Common myeloid progenitor, CD34-positive (primary cell): ENCODE measurements around the gene F5.

Experiments used
- CTCF ChIA-PET: fragments of 350-600 bp; sonication (Branson Sonifier 250); formaldehyde crosslinking; loops from one replicate; lab custom pipeline; 2021; ENCODE audit warnings: antibody characterized with exemption; lab: Charles Lee
- POLR2A ChIA-PET: fragments of 350-600 bp; sonication (Branson Sonifier 250); formaldehyde crosslinking; loops from one replicate; lab custom pipeline; 2021; ENCODE audit warnings: antibody characterized with exemption; lab: Charles Lee
- DNase-seq, 3 donors: peaks; one replicate each; pipeline versions ENCODE4 v3.0.0 to v3.0.0-alpha.2; 2013
- H3K27ac ChIP-seq, 2 experiments: 1 replicate in 1 of 2; 2 replicates in 1 of 2; pipeline ENCODE4 v1.7.0; 2013; ENCODE audit warnings: inconsistent platforms in 2 of 2, low read length in 2 of 2, mild to moderate bottlenecking in 2 of 2, low read depth in 1 of 2, moderate library complexity in 1 of 2; ENCODE audit not compliant: severe bottlenecking in 2 of 2, insufficient read depth in 1 of 2, poor library complexity in 1 of 2
- H3K27me3 ChIP-seq, 5 experiments: replicated peaks in 2 of 5; 1 replicate in 3 of 5; 2 replicates in 2 of 5; pipeline versions ENCODE4 v1.6.1 to v1.7.0; 2013; ENCODE audit warnings: low read length in 4 of 5, mild to moderate bottlenecking in 2 of 5, moderate library complexity in 2 of 5, inconsistent platforms in 1 of 5; ENCODE audit not compliant: insufficient read depth in 5 of 5, control insufficient read depth in 4 of 5
- H3K36me3 ChIP-seq, 4 experiments: 1 replicate in 2 of 4; 2 replicates in 2 of 4; pipeline versions ENCODE4 v1.6.1 to v1.7.0; 2013; ENCODE audit warnings: low read length in 3 of 4, control low read depth in 1 of 4, mild to moderate bottlenecking in 1 of 4; ENCODE audit not compliant: control insufficient read depth in 4 of 4, insufficient read depth in 4 of 4
- H3K4me1 ChIP-seq, 4 experiments: 1 replicate in 3 of 4; 2 replicates in 1 of 4; pipeline versions ENCODE4 v1.6.1 to v1.7.1; 2013; ENCODE audit warnings: low read length in 3 of 4, mild to moderate bottlenecking in 3 of 4, control low read depth in 1 of 4, inconsistent platforms in 1 of 4, moderate library complexity in 1 of 4; ENCODE audit not compliant: control insufficient read depth in 4 of 4, insufficient read depth in 4 of 4; ENCODE audit errors: control extremely low read depth in 1 of 4
- H3K4me3 ChIP-seq, 7 experiments: 1 replicate in 4 of 7; 2 replicates in 3 of 7; pipeline versions ENCODE4 v1.5.1 to v1.7.0; 2013; ENCODE audit warnings: mild to moderate bottlenecking in 7 of 7, low read length in 6 of 7, moderate library complexity in 6 of 7, inconsistent platforms in 2 of 7, low read depth in 2 of 7, control low read depth in 1 of 7; ENCODE audit not compliant: insufficient read depth in 4 of 7, control insufficient read depth in 1 of 7; ENCODE audit errors: extremely low read depth in 1 of 7
- H3K9me3 ChIP-seq, 5 experiments: 1 replicate in 4 of 5; 2 replicates in 1 of 5; pipeline versions ENCODE4 v1.6.1 to v1.7.1; 2013; ENCODE audit warnings: low read length in 4 of 5, mild to moderate bottlenecking in 2 of 5, inconsistent platforms in 1 of 5, low read depth in 1 of 5, moderate library complexity in 1 of 5; ENCODE audit not compliant: control insufficient read depth in 4 of 5, insufficient read depth in 2 of 5; ENCODE audit errors: control extremely low read depth in 1 of 5
- WGBS: methylation state at CpG from one replicate; pipeline ENCODE4 v1.1.5; 2013; ENCODE audit not compliant: insufficient coverage; 5-methylcytosine and 5-hydroxymethylcytosine counted together

F5 gene

GRCh38 chr1:169484101-169484500, 102.2 kb downstream of the F5 start:
- ChIA-PET POLR2A (no interaction called here), CTCF (interaction anchor here (0.6 to 1.8 kb wide), 3 partner anchors 18 to 55 kb away, joined by 3 to 5 read pairs (median 3); no protein-coding TSS in a partner anchor)
- no peak for DNase-seq
- Histone ChIP-seq H3K27me3 (no peaks in the 10 kb centered on the region), H3K9me3 (no peaks in the 10 kb centered on the region), H3K4me3 (peak overlapping the region in 4 of 7 experiments; percentile 62 to 87 (median 84)), H3K36me3 (no peaks in the 10 kb centered on the region), H3K4me1 (peaks cover 23 to 41% (median 31%) of the 10 kb centered on the region in 4 experiments), H3K27ac (peak overlapping the region in 1 of 2 experiments; percentile 10)
- 100% methylated on average over 2 of the region's 4 CpGs for WGBS

GRCh38 chr1:169483500-169483966, 102.7 kb downstream of the F5 start:
- Histone ChIP-seq H3K27me3 (no peaks in the 10 kb centered on the region), H3K27ac (peak overlapping the region in 1 of 2 experiments; percentile 10), H3K36me3 (no peaks in the 10 kb centered on the region), H3K9me3 (no peaks in the 10 kb centered on the region), H3K4me1 (peaks cover 23 to 41% (median 31%) of the 10 kb centered on the region in 4 experiments), H3K4me3 (peak overlapping the region in 2 of 7 experiments; percentile 62 to 87)
- ChIA-PET POLR2A (no interaction called here), CTCF (interaction anchor here (0.9 to 1.8 kb wide), 6 partner anchors 11 to 65 kb away, joined by 3 to 5 read pairs (median 4); no protein-coding TSS in a partner anchor)
- no peak for DNase-seq
- 81% methylated on average over 3 of the region's 5 CpGs for WGBS

DNA sequence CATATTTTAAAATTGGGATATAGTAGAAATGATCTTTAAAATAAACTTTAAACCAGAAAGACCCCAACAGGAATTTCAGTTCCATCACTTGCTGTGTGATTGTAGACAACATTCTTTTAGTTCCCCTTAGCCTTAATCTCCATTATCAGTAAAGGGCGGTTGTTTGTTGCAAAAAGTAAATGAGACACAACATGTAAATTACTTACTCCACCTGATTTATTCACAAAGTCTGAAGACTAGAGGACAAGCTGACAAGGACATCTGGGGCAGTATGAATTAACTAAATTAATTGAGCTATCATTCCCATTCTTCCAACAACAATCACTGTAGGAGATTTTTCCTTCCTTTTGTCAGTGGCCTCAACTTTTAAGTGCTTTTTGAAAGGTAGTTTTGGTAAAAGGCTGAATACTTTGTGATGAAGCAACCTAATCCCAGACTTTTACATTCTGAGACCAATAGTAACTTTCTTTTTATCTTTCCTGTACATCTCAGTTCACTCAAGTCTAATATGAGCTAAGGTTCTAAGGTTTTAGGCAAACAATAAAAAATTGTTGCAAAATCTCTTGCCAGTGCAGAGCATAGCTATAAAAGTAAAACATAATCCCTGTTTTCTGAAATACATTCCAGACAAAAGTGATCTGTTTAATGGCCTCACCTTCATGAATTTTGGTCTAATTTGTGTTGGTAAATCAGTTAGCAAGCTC, 106.8 kb downstream of the F5 start:
- ChIA-PET CTCF (interaction anchor here (1.2 kb wide), 1 partner anchor 330 kb away, joined by 3 read pairs; no protein-coding TSS in a partner anchor), POLR2A (no interaction called here)
- Histone ChIP-seq H3K36me3 (peaks cover 0 to 13% (median 7%) of the 10 kb centered on the region in 4 experiments), H3K9me3 (no peaks in the 10 kb centered on the region), H3K27me3 (no peaks in the 10 kb centered on the region), H3K4me3 (no peak overlapping the region), H3K27ac (no peak overlapping the region), H3K4me1 (peaks cover 11 to 19% (median 16%) of the 10 kb centered on the region in 4 experiments)
- DNase-seq = no peak
- no CpG with 5 or more reads among the region's 1 CpG for WGBS

- POLR2A ChIA-PET = no interaction called here
- H3K4me1 ChIP-seq = peaks cover 0 to 5% (median 3%) of the 10 kb centered on the region in 4 experiments
- H3K27me3 ChIP-seq = no peaks in the 10 kb centered on the region
- no peaks in the 10 kb centered on the region for H3K9me3 ChIP-seq
- H3K27ac ChIP-seq = no peak overlapping the region
- H3K36me3 ChIP-seq = peaks cover 0 to 13% (median 7%) of the 10 kb centered on the region in 4 experiments
- DNase-seq = no peak
- 100% methylated on average over 2 of the region's 5 CpGs for WGBS
- no peak overlapping the region for H3K4me3 ChIP-seq
- CTCF ChIA-PET = no interaction called here
Observed at GRCh38 chr1:169478094-169478672, 108.1 kb downstream of the F5 start.

GRCh38 chr1:169475806-169476387, 110.4 kb downstream of the F5 start:
- ChIA-PET POLR2A (no interaction called here), CTCF (no interaction called here)
- peaks cover 0 to 3% (median 0%) of the 10 kb centered on the region in 4 experiments for H3K4me1 ChIP-seq
- WGBS = no CpG with 5 or more reads among the region's 3 CpGs
- DNase-seq = no peak
- no peak overlapping the region for H3K27ac ChIP-seq
- H3K9me3 ChIP-seq = no peaks in the 10 kb centered on the region
- H3K4me3 ChIP-seq = no peak overlapping the region
- peaks cover 2 to 13% (median 7%) of the 10 kb centered on the region in 4 experiments for H3K36me3 ChIP-seq
- no peaks in the 10 kb centered on the region for H3K27me3 ChIP-seq

DNA sequence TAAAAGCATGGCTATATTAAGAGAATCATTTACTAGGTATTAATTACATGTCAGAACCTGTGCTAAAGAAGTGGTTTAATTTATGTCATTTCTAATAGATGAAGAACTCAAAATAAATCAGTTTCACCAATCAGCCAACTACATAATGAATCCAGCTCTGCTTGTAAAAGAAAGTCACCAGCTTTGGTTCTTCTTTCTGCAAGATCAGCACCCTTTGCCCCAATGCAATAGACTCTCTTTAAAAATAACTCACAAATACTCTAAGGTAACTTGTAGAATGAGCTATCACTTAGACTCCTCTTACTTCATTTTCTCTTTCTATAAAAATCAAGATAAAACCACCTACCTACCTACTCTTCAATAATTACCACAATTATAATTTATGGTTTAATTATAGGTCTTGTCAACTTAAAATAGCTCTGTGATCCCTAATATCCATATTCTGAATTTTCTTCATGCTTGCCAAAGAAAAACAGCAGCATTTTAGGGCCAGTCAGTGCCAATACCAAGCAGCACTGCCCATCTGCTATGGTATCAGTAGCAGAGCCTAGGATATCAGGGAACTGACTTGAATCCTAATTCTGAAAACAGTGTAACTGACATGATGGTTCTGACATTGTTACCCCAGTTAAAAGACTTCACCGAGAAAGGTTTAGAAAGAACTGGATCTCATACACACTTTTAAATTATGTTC, 111.8 kb downstream of the F5 start:
- no CpG with 5 or more reads among the region's 1 CpG for WGBS
- Histone ChIP-seq H3K4me1 (peaks cover 0 to 2% (median 0%) of the 10 kb centered on the region in 4 experiments), H3K9me3 (no peaks in the 10 kb centered on the region), H3K27me3 (no peaks in the 10 kb centered on the region), H3K27ac (no peak overlapping the region), H3K4me3 (no peak overlapping the region), H3K36me3 (peaks cover 2 to 16% (median 7%) of the 10 kb centered on the region in 4 experiments)
- CTCF ChIA-PET = interaction anchor here (0.8 kb wide), 1 partner anchor 72 kb away, joined by 3 read pairs; no protein-coding TSS in a partner anchor
- no peak for DNase-seq
- POLR2A ChIA-PET = no interaction called here
